ENCODE data around the gene KCNK4. TPM values are rescaled to one million over a fixed set of nuclear protein-coding genes. Genes with fewer than 3 reads are reported as not detected.
A peak's percentile ranks its signal among the peaks of the same experiment; 100 is the strongest.

The KCNK4 gene
- total and polyA plus RNA-seq, 2 of the 13 experiments (the other 11 are each of a cell fraction or from before 2014, with no cell fraction given) = not detected

- TF ChIP-seq ONECUT2 (CRISPR knock-in tag; IDR thresholded peaks at IDR 0.05) (no peak), GABPB1 (CRISPR knock-in tag; IDR thresholded peaks at IDR 0.05) (peak; percentile 40; the same call in 1 of the 2 replicates), MNT (IDR thresholded peaks at IDR 0.05) (peak; percentile 90), ZNF598 (CRISPR knock-in tag; IDR thresholded peaks at IDR 0.05; ENCODE audit: borderline replicate concordance) (no peak), ZFP91 (CRISPR knock-in tag; IDR thresholded peaks at IDR 0.05; ENCODE audit: borderline replicate concordance) (no peak), HNF4G (IDR thresholded peaks at IDR 0.05; ENCODE audit: borderline replicate concordance, low read depth, low read length) (no peak), HNF4G (CRISPR knock-in tag; IDR thresholded peaks at IDR 0.05; ENCODE audit: borderline replicate concordance, low read depth) (no peak), ZNF776 (CRISPR knock-in tag; IDR thresholded peaks at IDR 0.05) (no peak), FUBP1 (CRISPR knock-in tag; IDR thresholded peaks at IDR 0.05; ENCODE audit: borderline replicate concordance) (no peak), ZNF576 (CRISPR knock-in tag; IDR thresholded peaks at IDR 0.05) (no peak), CCDC6 (CRISPR knock-in tag; IDR thresholded peaks at IDR 0.05) (no peak; the same call in 1 of the 2 replicates), ZBTB10 (CRISPR knock-in tag; IDR thresholded peaks at IDR 0.05; ENCODE audit: borderline replicate concordance) (no peak), ZFAT (CRISPR knock-in tag; conservative IDR thresholded peaks at IDR 0.05) (no peak), ZNF367 (CRISPR knock-in tag; IDR thresholded peaks at IDR 0.05; ENCODE audit: borderline replicate concordance) (no peak), MTF2 (CRISPR knock-in tag; IDR thresholded peaks at IDR 0.05; ENCODE audit: borderline replicate concordance) (no peak), TERF1 (CRISPR knock-in tag; IDR thresholded peaks at IDR 0.05) (no peak), FOSL1 (CRISPR knock-in tag; IDR thresholded peaks at IDR 0.05; ENCODE audit: borderline replicate concordance) (no peak)
Observed at GRCh38 chr11:64331569-64332371, 40.7 kb downstream of the KCNK4 start (continued).

All from HepG2 (cell line).